Panc1 (cell line): ENCODE measurements around the gene TNIK. TPM values are rescaled to one million over a fixed set of nuclear protein-coding genes. Genes with fewer than 3 reads are reported as not detected.

ENCODE experiments used
- ATAC-seq: fragments of 200-7000 bp; cut with Tn5 transposase; 2 replicates; pipeline ENCODE4 v1.9.1; 2020; ENCODE audit warnings: mild to moderate bottlenecking, moderate library complexity
- BruUV-seq: library from RNA; stranded (reverse); fragments of 400-500 nt; replicated peaks from 2 replicates; lab custom pipeline; 2021; lab: Mats Ljungman, UMichigan
- CTCF ChIA-PET: fragments of 300-600 bp; sonication (Branson Sonifier 250); formaldehyde crosslinking; loops from one replicate; lab custom pipeline; 2022; ENCODE audit warnings: antibody characterized with exemption; lab: Charles Lee
- POLR2A ChIA-PET: fragments of 300-600 bp; sonication (Branson Sonifier 250); formaldehyde crosslinking; loops from one replicate; lab custom pipeline; 2022; ENCODE audit warnings: antibody characterized with exemption; lab: Charles Lee
- DNase-seq: peaks from one replicate; pipeline ENCODE4 v3.0.0-alpha.2; 2010; ENCODE audit warnings: low read depth, low spot score
- H3K27ac ChIP-seq: 2 replicates; pipeline ENCODE4 v1.5.1; 2011; ENCODE audit warnings: mild to moderate bottlenecking, low read length, inconsistent platforms
- H3K27me3 ChIP-seq: fragments of 200-500 bp; sonication (Bioruptor generic); 2 replicates; pipeline ENCODE4 v1.6.0; 2014; ENCODE audit warnings: low read length, inconsistent platforms; ENCODE audit not compliant: control insufficient read depth, insufficient read depth
- H3K36me3 ChIP-seq: fragments of 200-500 bp; sonication (Bioruptor generic); 2 replicates; pipeline ENCODE4 v1.5.1; 2014; ENCODE audit warnings: inconsistent platforms, mild to moderate bottlenecking, low read length, moderate library complexity; ENCODE audit not compliant: control insufficient read depth, insufficient read depth
- H3K4me1 ChIP-seq: 2 replicates; pipeline ENCODE4 v1.5.1; 2011; ENCODE audit warnings: inconsistent platforms, mild to moderate bottlenecking, low read length, moderate library complexity; ENCODE audit not compliant: control insufficient read depth, insufficient read depth
- H3K4me3 ChIP-seq, 2 experiments: 2 replicates each; pipeline ENCODE4 v1.5.1; 2011 to 2012; ENCODE audit warnings: low read depth in 2 of 2, low read length in 2 of 2, mild to moderate bottlenecking in 2 of 2, inconsistent platforms in 1 of 2, moderate library complexity in 1 of 2
- H3K9me3 ChIP-seq: fragments of 200-500 bp; sonication (Bioruptor generic); 2 replicates; pipeline ENCODE4 v1.5.1; 2014; ENCODE audit warnings: low read depth, mild to moderate bottlenecking, inconsistent platforms, low read length, moderate library complexity; ENCODE audit not compliant: control insufficient read depth, insufficient read depth
- POLR2AphosphoS5 ChIP-seq: IDR thresholded peaks from 2 replicates; pipeline ENCODE4 v1.6.1; 2012; ENCODE audit warnings: mild to moderate bottlenecking, low read depth, low read length, moderate library complexity
- SIN3A ChIP-seq: IDR thresholded peaks from 2 replicates; pipeline ENCODE4 v1.6.1; 2012; ENCODE audit warnings: low read depth, mild to moderate bottlenecking, low read length, moderate library complexity, borderline replicate concordance; ENCODE audit not compliant: insufficient read depth
- TCF7L2 ChIP-seq: IDR thresholded peaks from 2 replicates; pipeline ENCODE4 v1.6.1; 2011; ENCODE audit warnings: mild to moderate bottlenecking, low read depth, low read length, inconsistent platforms
- in situ Hi-C: cut with HindIII; loops from 2 replicates; pipeline ENCODE4 v1.10.0; 2016; ENCODE audit warnings: low sequenced_read_pairs, low pct_unique_long_range_greater_than_20kb
- intact Hi-C: fragments of 100-400 bp; cut with micrococcal nuclease; formaldehyde crosslinking; loops from one replicate; pipeline ENCODE4 v1.10.0; 2022; ENCODE audit not compliant: unreplicated experiment
- total RNA-seq: library from RNA; stranded (reverse); gene quantifications from one replicate; pipeline ENCODE4 v1.2.1, GENCODE V29; 2021; ENCODE audit not compliant: unreplicated experiment
- TF ChIP-seq, protein P1 (sequence below), 2 experiments: IDR thresholded peaks; 2 replicates each; pipeline ENCODE4 v1.6.1; 2011 to 2012; ENCODE audit warnings: low read depth in 2 of 2, control low read depth in 1 of 2, low read length in 1 of 2, mild to moderate bottlenecking in 1 of 2, moderate library complexity in 1 of 2; ENCODE audit not compliant: insufficient read depth in 1 of 2
- TF ChIP-seq, protein P2 (sequence below): fragments of 450-650 bp; IDR thresholded peaks from 2 replicates; pipeline ENCODE4 v1.5.1; 2017; ENCODE audit warnings: mild to moderate bottlenecking

The TNIK gene
- total RNA-seq, 1 experiment from 2014 or later: 1.9 TPM

DNA sequence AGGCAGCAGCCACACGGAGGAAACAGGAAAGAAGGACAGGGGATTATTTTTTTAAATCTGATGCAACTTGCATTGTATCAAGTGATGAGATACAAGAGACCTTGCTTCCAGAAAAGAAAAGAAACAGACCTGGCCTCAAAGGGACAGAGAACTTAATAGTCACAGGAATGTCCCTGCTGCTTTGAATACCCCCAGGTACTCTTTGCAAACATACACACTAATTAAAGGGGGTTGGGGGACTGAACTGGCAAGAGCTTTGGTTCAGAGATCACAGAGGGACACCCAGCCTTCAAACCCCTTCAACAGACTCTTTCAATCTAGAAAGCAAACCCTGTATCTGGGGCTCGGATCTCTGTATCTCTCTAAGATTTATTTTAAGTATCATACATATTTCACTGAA is 18.0 kb downstream of the TNIK start:
- POLR2A ChIA-PET: no interaction called here
- H3K4me1 ChIP-seq: no peaks in the 10 kb centered on the region
- H3K4me3 ChIP-seq: no peak overlapping the region
- no peak overlapping the region for H3K27ac ChIP-seq
- CTCF ChIA-PET: no interaction called here
- H3K36me3 ChIP-seq: no peaks in the 10 kb centered on the region
- ATAC-seq (no peak), DNase-seq (no peak)
- peaks cover 7% of the 10 kb centered on the region for H3K27me3 ChIP-seq
- intact Hi-C loops: no loop called here
- in situ Hi-C loops: no loop called here
- no peaks in the 10 kb centered on the region for H3K9me3 ChIP-seq
- TF ChIP-seq SIN3A (no peak), POLR2AphosphoS5 (no peak), TCF7L2 (no peak)
- TF ChIP-seq, protein P1, sequence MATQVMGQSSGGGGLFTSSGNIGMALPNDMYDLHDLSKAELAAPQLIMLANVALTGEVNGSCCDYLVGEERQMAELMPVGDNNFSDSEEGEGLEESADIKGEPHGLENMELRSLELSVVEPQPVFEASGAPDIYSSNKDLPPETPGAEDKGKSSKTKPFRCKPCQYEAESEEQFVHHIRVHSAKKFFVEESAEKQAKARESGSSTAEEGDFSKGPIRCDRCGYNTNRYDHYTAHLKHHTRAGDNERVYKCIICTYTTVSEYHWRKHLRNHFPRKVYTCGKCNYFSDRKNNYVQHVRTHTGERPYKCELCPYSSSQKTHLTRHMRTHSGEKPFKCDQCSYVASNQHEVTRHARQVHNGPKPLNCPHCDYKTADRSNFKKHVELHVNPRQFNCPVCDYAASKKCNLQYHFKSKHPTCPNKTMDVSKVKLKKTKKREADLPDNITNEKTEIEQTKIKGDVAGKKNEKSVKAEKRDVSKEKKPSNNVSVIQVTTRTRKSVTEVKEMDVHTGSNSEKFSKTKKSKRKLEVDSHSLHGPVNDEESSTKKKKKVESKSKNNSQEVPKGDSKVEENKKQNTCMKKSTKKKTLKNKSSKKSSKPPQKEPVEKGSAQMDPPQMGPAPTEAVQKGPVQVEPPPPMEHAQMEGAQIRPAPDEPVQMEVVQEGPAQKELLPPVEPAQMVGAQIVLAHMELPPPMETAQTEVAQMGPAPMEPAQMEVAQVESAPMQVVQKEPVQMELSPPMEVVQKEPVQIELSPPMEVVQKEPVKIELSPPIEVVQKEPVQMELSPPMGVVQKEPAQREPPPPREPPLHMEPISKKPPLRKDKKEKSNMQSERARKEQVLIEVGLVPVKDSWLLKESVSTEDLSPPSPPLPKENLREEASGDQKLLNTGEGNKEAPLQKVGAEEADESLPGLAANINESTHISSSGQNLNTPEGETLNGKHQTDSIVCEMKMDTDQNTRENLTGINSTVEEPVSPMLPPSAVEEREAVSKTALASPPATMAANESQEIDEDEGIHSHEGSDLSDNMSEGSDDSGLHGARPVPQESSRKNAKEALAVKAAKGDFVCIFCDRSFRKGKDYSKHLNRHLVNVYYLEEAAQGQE (IDR thresholded peaks at IDR 0.05; ENCODE audit: insufficient read depth in 1 of 2, low read depth in 2 of 2, low read length in 1 of 2): no peak
- TF ChIP-seq, protein P2, sequence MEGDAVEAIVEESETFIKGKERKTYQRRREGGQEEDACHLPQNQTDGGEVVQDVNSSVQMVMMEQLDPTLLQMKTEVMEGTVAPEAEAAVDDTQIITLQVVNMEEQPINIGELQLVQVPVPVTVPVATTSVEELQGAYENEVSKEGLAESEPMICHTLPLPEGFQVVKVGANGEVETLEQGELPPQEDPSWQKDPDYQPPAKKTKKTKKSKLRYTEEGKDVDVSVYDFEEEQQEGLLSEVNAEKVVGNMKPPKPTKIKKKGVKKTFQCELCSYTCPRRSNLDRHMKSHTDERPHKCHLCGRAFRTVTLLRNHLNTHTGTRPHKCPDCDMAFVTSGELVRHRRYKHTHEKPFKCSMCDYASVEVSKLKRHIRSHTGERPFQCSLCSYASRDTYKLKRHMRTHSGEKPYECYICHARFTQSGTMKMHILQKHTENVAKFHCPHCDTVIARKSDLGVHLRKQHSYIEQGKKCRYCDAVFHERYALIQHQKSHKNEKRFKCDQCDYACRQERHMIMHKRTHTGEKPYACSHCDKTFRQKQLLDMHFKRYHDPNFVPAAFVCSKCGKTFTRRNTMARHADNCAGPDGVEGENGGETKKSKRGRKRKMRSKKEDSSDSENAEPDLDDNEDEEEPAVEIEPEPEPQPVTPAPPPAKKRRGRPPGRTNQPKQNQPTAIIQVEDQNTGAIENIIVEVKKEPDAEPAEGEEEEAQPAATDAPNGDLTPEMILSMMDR: no peak
- BruUV-seq: no TSS peak

DNA sequence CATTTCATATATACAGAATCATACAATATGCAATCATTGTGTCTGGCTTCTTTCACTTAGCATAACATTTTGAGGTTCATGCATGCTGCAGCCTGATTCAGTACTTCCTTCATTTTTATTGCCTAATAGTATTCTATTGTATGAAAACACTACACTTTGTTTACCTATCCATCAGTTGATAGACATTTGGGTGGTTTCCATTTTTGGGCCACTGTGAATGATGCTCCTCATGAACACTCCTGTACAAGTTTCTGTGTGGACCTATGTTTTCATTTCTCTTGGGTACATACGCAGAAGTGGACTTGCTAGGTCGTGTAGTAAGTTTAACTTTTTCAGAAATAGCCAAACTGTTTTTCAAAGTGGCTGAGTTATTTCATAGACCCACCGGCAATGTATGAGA is 18.8 kb downstream of the TNIK start:
- TF ChIP-seq, protein P2: no peak
- TF ChIP-seq TCF7L2 (no peak), SIN3A (no peak), POLR2AphosphoS5 (no peak)
- TF ChIP-seq, protein P1 (IDR thresholded peaks at IDR 0.05; ENCODE audit: insufficient read depth in 1 of 2, low read depth in 2 of 2, low read length in 1 of 2): no peak
- no peak overlapping the region for H3K27ac ChIP-seq
- BruUV-seq: no TSS peak
- CTCF ChIA-PET: no interaction called here
- H3K36me3 ChIP-seq: no peaks in the 10 kb centered on the region
- in situ Hi-C loops: no loop called here
- H3K9me3 ChIP-seq: no peaks in the 10 kb centered on the region
- H3K27me3 ChIP-seq: peaks cover 7% of the 10 kb centered on the region
- H3K4me1 ChIP-seq: no peaks in the 10 kb centered on the region
- intact Hi-C loops: no loop called here
- POLR2A ChIA-PET: no interaction called here
- ATAC-seq (no peak), DNase-seq (no peak)
- no peak overlapping the region for H3K4me3 ChIP-seq
